SK-N-SH (cell line): Measurements from ENCODE around the gene NCAM1.
A peak's percentile ranks its signal among the peaks of the same experiment; 100 is the strongest.

Experiments used
- EP300 ChIP-seq, 2 experiments: IDR thresholded peaks; 2 replicates each; pipeline versions ENCODE4 v1.4.0 to v1.6.1; 2012; ENCODE audit warnings: borderline replicate concordance in 1 of 2, low read depth in 1 of 2, low read length in 1 of 2
- EZH2phosphoT487 ChIP-seq: fragments of 200-600 bp; sonication (generic); IDR thresholded peaks from 2 replicates; pipeline ENCODE4 v1.6.1; 2017; ENCODE audit warnings: low read depth, mixed run types, mild to moderate bottlenecking, antibody characterized with exemption, moderate library complexity, borderline replicate concordance
- FOXM1 ChIP-seq: IDR thresholded peaks from 2 replicates; pipeline ENCODE4 v1.4.0; 2012; ENCODE audit warnings: low read depth, mild to moderate bottlenecking
- GATA2 ChIP-seq: sonication (generic); formaldehyde crosslinking; IDR thresholded peaks from 2 replicates; pipeline ENCODE4 v1.5.0; 2020; ENCODE audit warnings: mild to moderate bottlenecking, missing genetic modification reagents
- NFIC ChIP-seq: IDR thresholded peaks from 2 replicates; pipeline ENCODE4 v1.4.0; 2012; ENCODE audit warnings: borderline replicate concordance
- NRF1 ChIP-seq: IDR thresholded peaks from 2 replicates; pipeline ENCODE4 v1.6.1; 2012; ENCODE audit warnings: low read depth, mild to moderate bottlenecking, low read length
- POLR2AphosphoS5 ChIP-seq: IDR thresholded peaks from 2 replicates; pipeline ENCODE4 v1.6.1; 2012; ENCODE audit warnings: low read depth, low read length
- TEAD4 ChIP-seq: IDR thresholded peaks from 2 replicates; pipeline ENCODE4 v1.4.0; 2012; ENCODE audit warnings: mild to moderate bottlenecking, borderline replicate concordance; ENCODE audit not compliant: insufficient read depth
- TF ChIP-seq, protein P1 (sequence below): IDR thresholded peaks from 2 replicates; pipeline ENCODE4 v1.4.0; 2012; ENCODE audit warnings: low read depth, borderline replicate concordance
- TF ChIP-seq, protein P2 (sequence below): fragments of 200-600 bp; sonication (generic); IDR thresholded peaks from 2 replicates; pipeline ENCODE4 v1.6.1; 2017; ENCODE audit warnings: antibody characterized with exemption, mild to moderate bottlenecking, moderate library complexity
- TF ChIP-seq, protein P3 (sequence below): IDR thresholded peaks from 2 replicates; pipeline ENCODE4 v1.4.0; 2012; ENCODE audit warnings: low read depth
- TF ChIP-seq, protein P4 (sequence below): IDR thresholded peaks from 2 replicates; pipeline ENCODE4; 2012
- TF ChIP-seq, protein P5 (sequence below): IDR thresholded peaks from 2 replicates; pipeline ENCODE4 v1.6.1; 2012; ENCODE audit warnings: mild to moderate bottlenecking, low read depth, low read length, moderate library complexity
- TF ChIP-seq, protein P6 (sequence below): fragments of 150-350 bp; IDR thresholded peaks from 2 replicates; pipeline ENCODE4 v1.6.1; 2017; ENCODE audit warnings: antibody characterized with exemption, low read length, low read depth, borderline replicate concordance

DNA sequence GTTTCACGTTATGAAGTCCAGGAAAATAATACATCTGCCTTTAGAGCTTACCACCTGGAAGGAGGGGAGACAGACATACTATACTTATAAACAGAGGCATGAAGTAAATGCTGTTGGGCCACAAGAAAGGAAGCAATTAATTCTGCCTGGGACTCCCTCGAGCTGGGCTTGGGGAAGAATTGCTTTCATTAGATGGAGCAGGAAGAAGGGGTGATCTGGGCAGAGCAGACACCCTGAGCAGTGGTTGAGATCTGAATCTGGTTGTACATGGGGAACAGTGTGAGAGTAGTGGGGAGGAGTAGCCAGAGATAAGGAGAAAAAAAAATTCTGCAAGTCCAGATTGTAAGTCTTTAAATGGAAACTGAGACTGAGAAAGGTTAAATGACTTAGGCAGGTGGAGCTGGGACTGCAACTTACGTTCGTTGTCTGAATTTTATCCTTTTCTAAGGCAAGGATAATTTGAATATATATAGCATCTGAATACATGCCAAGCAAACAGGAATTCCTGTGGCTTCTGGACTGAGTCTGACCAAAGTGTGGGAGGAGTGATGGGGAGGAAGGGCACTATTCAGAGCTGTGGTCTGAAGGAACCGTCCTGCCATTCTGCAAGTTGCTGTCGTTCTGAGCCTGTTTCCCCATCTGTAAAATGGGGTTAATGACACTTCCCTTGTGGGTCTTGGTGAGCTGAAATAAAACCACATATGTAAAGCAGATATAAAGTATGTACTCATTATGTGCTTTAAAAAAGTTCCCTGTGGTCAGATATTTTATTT, 7.9 kb downstream of the NCAM1 start:
- TF ChIP-seq POLR2AphosphoS5: no peak
- TF ChIP-seq, protein P1, sequence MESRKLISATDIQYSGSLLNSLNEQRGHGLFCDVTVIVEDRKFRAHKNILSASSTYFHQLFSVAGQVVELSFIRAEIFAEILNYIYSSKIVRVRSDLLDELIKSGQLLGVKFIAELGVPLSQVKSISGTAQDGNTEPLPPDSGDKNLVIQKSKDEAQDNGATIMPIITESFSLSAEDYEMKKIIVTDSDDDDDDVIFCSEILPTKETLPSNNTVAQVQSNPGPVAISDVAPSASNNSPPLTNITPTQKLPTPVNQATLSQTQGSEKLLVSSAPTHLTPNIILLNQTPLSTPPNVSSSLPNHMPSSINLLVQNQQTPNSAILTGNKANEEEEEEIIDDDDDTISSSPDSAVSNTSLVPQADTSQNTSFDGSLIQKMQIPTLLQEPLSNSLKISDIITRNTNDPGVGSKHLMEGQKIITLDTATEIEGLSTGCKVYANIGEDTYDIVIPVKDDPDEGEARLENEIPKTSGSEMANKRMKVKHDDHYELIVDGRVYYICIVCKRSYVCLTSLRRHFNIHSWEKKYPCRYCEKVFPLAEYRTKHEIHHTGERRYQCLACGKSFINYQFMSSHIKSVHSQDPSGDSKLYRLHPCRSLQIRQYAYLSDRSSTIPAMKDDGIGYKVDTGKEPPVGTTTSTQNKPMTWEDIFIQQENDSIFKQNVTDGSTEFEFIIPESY: no peak
- no peak; the same call in 1 of the 2 replicates for TF ChIP-seq GATA2 (CRISPR knock-in tag)
- TF ChIP-seq, protein P2, sequence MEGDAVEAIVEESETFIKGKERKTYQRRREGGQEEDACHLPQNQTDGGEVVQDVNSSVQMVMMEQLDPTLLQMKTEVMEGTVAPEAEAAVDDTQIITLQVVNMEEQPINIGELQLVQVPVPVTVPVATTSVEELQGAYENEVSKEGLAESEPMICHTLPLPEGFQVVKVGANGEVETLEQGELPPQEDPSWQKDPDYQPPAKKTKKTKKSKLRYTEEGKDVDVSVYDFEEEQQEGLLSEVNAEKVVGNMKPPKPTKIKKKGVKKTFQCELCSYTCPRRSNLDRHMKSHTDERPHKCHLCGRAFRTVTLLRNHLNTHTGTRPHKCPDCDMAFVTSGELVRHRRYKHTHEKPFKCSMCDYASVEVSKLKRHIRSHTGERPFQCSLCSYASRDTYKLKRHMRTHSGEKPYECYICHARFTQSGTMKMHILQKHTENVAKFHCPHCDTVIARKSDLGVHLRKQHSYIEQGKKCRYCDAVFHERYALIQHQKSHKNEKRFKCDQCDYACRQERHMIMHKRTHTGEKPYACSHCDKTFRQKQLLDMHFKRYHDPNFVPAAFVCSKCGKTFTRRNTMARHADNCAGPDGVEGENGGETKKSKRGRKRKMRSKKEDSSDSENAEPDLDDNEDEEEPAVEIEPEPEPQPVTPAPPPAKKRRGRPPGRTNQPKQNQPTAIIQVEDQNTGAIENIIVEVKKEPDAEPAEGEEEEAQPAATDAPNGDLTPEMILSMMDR: no peak
- TF ChIP-seq, protein P3, sequence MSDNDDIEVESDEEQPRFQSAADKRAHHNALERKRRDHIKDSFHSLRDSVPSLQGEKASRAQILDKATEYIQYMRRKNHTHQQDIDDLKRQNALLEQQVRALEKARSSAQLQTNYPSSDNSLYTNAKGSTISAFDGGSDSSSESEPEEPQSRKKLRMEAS: no peak
- no peak for TF ChIP-seq FOXM1
- TF ChIP-seq EZH2phosphoT487: no peak
- no peak for TF ChIP-seq NRF1
- no peak for TF ChIP-seq EP300 (IDR thresholded peaks at IDR 0.05; ENCODE audit: borderline replicate concordance in 1 of 2, low read depth in 1 of 2, low read length in 1 of 2)
- peak; percentile 54 for TF ChIP-seq NFIC
- TF ChIP-seq, protein P4, sequence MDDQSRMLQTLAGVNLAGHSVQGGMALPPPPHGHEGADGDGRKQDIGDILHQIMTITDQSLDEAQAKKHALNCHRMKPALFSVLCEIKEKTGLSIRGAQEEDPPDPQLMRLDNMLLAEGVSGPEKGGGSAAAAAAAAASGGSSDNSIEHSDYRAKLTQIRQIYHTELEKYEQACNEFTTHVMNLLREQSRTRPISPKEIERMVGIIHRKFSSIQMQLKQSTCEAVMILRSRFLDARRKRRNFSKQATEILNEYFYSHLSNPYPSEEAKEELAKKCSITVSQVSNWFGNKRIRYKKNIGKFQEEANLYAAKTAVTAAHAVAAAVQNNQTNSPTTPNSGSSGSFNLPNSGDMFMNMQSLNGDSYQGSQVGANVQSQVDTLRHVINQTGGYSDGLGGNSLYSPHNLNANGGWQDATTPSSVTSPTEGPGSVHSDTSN: 0 out of 2 replicates have a peak, but pooled peaks have one; percentile 21
- TF ChIP-seq, protein P5, sequence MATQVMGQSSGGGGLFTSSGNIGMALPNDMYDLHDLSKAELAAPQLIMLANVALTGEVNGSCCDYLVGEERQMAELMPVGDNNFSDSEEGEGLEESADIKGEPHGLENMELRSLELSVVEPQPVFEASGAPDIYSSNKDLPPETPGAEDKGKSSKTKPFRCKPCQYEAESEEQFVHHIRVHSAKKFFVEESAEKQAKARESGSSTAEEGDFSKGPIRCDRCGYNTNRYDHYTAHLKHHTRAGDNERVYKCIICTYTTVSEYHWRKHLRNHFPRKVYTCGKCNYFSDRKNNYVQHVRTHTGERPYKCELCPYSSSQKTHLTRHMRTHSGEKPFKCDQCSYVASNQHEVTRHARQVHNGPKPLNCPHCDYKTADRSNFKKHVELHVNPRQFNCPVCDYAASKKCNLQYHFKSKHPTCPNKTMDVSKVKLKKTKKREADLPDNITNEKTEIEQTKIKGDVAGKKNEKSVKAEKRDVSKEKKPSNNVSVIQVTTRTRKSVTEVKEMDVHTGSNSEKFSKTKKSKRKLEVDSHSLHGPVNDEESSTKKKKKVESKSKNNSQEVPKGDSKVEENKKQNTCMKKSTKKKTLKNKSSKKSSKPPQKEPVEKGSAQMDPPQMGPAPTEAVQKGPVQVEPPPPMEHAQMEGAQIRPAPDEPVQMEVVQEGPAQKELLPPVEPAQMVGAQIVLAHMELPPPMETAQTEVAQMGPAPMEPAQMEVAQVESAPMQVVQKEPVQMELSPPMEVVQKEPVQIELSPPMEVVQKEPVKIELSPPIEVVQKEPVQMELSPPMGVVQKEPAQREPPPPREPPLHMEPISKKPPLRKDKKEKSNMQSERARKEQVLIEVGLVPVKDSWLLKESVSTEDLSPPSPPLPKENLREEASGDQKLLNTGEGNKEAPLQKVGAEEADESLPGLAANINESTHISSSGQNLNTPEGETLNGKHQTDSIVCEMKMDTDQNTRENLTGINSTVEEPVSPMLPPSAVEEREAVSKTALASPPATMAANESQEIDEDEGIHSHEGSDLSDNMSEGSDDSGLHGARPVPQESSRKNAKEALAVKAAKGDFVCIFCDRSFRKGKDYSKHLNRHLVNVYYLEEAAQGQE: no peak
- TF ChIP-seq TEAD4: no peak
- TF ChIP-seq, protein P6, sequence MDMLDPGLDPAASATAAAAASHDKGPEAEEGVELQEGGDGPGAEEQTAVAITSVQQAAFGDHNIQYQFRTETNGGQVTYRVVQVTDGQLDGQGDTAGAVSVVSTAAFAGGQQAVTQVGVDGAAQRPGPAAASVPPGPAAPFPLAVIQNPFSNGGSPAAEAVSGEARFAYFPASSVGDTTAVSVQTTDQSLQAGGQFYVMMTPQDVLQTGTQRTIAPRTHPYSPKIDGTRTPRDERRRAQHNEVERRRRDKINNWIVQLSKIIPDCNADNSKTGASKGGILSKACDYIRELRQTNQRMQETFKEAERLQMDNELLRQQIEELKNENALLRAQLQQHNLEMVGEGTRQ: no peak
